GM10847 (cell line): Measurements from ENCODE around the gene KIF26B.

Source experiments
- POLR2A ChIP-seq: IDR thresholded peaks from 2 replicates; pipeline ENCODE4 v1.6.1; 2011; ENCODE audit not compliant: insufficient read length; ENCODE audit errors: extremely low read depth

KIF26B gene

DNA sequence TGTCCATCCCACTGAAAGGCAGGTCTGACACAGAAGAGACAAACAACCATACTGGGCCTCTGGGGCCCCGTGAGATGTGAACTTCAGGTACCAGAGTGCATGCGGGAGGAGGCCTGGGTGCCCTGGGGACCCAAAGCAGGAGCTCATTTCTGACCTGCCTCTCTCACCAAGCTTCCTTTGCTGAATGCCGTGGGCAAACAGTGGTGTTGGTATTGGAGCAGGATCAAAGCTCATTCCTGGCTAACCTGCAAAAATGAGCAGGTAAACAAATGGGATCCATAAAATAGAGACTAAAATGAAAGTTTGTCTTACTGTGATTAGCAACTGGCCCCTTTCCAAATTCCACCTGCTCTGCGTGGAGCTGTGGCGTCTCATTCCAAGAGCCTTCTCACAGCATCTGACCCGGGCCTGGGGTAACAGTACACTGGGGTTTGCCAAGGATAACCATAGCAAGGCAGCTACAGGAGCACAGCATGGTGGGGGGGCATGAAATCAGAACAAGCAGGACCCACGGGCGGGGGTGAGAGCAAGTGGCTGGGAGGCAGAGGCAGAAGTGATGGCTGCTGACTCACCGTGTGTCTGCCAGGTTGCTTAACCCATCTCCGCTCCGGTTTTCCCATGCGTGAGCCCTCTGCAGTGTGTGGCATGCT, 103.6 kb downstream of the KIF26B start:
- no peak for TF ChIP-seq POLR2A

DNA sequence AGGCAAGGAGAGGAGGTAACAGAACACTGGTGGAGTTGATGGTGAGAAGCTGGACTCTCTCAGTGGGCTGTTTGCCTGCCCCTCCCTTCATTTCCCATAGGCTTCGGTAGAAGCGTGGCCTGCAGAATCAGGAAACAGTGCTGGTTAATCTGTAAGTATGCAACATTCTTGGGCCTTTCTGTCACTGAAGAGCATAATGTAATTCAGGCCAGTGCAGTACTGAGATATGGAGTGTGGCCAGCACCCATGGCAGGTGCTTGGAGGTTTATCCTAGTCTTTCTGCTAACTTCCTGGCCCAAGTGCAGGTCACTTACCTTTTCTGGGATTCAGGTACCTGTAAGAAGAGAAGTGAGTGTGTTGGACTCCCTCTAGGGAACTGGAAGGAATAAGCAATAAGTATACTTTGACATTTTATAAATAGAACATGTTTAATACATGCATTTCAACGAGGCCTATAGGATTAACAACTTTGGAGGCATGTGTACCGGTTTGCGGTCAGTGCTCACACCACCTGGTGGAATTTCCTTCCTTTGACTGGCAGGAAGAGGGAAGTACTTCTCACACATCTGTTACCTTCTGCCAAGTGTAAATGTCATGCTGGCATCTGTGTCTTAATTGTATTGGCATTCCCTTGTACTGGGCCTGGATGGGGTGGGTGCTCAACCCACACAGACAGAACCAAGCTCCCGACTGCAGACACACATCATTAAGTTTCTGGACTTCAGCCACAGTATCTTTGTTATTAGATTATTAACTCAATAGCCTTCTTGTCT, 105.5 kb downstream of the KIF26B start:
- TF ChIP-seq POLR2A = no peak

DNA sequence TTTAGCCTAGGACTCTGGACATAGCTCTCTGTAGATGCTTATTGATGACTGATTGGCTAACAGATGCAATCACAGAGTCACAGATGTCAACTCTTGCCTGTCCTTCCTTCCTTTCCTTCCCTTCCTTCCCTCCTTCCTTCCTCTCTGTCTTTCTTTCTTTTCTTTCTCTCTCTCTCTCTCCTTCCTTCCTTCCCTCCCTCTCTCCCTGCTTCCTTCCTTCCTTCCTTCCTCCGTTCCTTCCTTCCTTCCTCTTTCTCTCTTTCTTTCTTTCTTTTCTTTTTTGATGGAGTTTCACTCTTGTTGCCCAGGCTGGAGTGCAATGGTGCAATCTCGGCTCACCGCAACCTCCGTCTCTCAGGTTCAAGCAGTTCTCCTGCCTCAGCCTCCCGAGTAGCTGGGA, 106.1 kb downstream of the KIF26B start:
- no peak for TF ChIP-seq POLR2A

DNA sequence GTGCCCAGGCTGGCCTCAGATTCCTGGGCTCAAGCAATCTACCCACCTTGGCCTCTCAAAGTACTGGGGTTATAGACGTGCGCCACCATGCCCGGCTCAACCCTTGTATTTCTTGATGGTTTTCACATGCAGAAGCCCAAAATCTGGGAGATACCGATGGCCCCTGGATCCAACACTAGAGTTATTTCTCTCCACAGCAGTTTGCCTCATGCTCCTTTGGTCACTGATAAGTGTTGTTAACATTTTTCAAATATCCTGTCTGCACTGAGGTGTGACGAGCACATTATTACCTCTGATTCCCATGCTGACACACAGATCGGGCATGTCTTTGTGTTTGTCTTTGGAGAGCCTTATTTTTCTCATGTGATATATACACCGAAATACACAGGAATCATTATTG, 107.0 kb downstream of the KIF26B start:
- no peak for TF ChIP-seq POLR2A

DNA sequence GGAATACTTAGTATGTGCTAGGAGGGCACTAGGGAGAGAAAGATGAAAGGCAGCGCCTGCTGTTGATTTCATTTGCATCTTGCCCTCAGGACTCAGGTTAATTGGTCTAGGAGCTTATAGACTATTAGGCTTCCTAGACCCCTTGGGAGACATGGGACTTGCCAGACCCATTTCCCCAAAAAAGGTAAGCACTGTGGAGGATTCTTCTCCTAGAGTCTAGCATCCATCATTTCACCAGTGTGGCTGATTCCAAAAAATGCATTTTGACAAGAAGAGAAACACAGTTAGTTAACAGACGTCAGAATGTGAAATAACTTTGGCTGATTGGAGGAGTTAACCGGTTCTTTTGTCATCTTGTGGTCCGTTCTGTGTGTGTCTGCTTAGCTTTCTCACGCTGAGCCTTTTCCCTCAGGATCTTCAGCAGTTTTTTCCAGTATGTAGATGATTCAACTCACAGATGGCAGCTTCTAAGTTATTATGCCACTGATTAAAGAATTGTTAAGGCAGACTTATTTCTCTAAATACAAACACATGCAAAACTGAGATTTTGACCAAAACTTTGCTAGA, 108.8 kb downstream of the KIF26B start:
- TF ChIP-seq POLR2A = no peak

DNA sequence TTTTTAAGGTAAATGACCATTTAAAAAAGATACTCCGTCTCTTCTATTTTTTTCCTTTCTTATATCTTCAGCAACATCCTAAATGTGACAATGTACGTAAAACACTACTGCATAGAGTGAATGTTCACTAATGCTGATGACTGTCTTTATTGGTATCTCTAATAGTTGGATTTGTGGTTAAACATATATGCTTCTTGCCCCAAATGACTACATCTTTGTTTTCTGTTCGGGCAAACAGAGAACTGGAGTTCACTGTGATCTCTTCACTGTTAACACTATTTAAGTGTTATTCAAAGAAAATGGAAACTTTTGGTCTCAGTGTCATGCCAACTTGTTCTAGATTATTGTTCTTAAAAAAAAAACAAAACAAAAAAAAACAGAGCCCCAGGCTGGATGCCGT, 109.4 kb downstream of the KIF26B start:
- TF ChIP-seq POLR2A = no peak

DNA sequence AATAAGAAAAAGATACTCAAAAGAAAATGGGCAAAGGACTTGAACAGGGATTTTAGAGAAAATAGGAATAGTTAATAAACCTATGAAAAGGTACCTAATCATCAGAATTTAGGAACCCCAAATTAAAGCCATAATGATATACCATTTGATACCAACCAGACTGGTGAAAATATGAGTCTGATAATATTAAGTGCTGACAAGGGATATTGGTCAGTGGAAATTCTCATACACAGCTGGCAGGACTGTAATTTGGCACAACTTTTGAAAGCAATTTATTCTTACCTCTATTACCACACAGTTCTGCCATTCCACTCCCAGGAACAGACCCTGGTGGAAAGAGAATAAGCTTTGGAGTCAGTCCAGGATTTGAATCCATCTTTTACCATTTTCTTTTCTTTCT, 111.3 kb downstream of the KIF26B start:
- no peak for TF ChIP-seq POLR2A

DNA sequence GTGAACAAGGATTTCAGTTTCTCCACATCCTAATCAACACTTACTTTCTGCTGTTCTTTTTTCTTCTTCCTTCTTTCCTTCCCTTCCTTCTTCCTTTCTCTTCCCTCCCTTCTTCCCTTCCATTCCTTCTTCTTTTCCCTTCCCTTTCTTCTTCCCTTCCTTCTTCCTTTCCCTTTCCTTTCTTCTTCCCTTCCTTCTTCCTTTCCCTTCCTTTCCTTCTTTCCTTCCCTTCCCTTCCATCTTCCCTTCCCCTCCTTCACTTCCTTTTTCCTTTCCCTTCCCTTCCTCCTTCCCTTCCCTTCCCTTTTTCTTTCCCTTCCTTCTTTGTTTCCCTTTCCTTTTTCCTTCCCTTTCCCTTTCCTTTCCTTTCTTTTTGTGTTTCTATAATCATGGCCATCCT, 115.3 kb downstream of the KIF26B start:
- no peak for TF ChIP-seq POLR2A

DNA sequence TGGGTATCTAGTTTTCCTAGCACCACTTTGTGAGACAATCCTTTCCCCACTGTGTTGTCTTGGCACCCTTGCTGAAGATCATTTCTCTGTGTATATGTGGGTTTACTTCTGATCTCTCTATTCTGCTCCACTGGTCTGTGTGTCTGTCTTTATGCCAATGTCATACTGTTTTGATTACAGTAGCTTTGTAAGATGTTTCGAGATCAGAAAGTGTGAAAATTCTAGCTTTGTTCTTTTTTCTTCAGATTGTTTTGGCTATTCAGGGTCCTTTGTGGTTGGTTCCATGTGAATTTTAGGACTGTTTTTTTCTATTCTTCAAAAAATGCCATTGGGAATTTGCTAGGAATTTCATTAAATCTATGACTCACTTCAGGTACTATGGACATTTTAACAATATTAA, 116.2 kb downstream of the KIF26B start:
- TF ChIP-seq POLR2A = no peak

DNA sequence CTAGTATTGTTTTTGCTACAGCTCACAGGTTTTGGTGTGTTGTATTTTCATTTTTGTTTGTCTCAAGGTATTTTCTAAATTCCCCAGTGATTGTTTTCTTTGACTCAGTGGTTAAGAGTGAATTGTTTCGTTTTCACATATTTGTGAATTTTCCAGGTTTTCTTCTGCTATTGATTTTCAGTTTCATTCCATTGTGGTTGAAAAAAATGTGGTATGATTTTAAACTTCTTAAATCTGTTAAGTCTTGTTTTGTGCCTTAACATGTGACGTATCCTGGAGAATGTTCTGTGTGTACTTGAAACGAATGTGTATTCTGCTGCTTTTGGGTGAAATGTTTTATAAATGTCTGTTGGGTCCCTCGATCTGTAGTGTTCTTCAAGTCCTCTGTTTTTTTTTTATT, 117.9 kb downstream of the KIF26B start:
- TF ChIP-seq POLR2A = no peak

DNA sequence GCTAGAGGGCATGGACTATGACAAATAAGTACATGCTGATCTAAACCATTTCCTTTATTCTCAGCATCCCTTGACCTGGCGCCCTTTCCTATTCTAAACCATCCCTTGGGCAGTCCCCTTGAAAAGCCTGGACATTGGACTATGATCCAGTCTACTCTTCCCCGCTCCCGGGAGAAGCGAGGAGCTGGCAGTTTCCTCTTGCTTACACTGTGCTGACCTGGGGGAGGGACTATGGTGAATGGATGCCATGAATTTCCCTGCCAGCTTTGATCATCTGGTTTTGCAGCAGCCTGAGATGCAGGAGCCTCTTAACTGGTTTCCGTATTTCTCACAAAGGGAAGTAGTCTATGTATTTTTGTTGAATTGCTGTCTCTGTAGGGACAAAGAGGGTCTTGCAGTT, 121.7 kb downstream of the KIF26B start:
- no peak for TF ChIP-seq POLR2A

DNA sequence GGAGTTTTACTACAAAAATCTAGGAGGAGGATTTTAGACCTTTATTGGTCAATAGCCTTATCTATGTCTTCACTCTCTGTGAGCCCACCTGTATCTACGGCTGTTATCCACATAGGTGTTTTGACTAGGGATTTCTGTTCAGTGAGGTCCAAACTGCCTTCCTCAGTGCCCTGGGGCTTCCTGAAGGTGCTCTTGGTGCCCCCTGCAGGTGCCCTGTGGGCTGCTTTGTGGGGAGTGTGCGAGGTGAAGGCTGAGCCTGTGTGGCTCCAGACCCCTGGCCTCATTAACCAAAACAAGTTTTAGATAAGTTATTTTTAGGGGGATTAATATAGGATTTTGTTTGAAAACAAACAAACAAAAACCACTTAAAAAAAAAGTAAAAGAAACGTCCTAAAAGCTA, 122.5 kb downstream of the KIF26B start:
- no peak for TF ChIP-seq POLR2A

DNA sequence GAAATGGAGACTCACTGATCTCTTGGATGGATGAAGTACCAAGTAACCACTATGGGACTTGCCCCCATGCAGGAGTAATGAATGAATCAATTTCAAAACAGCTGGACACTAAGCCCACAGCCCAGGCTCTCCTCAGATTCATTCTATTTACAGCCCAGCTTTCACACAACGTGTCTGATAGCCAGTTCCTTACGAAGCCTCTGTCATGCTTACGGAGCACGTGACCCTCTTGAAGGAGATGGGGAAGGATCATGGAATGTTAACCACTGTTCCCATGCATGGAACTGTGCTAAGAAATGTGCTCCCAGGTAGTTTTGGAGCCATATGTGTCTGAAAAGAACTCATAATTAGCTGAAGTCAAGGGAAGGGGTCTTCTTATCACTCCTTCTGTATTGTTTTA, 124.1 kb downstream of the KIF26B start:
- no peak for TF ChIP-seq POLR2A

DNA sequence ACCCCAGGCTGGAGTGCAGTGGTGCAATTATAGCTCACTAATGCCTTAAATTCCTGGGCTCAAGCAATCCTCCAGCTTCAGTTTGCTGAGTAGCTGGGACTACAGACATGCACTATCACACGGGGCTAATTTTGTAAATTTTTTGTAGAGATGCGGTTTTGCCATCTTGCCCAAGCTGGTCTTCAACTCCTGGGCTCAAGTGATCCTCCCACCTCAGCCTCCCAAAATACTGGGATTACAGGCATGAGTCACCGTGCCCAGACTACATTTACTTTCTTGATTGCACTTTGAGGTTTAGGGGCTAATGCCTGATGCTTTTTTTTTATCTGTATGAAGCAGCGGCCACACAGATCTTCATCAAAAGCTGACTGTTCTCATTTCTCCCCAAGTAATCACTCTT, 124.6 kb downstream of the KIF26B start:
- no peak for TF ChIP-seq POLR2A

DNA sequence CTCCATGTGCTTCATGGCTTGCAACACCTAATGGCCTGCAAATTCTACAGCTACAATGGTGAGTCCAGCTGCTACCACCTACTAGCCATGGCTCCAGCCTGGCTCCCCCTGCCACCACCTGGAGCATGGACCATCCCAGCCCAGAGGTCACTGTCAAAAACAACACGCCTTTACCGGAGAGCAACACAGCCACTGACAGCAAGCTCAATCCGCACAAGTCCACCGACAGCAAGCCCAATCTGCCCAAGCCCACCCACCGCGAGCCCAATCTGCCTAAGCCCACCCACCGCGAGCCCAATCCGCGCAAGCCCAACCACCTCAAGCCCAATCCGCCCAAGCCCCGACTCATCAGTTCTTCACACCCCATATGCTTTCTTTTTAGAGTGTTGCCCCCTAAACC, 128.2 kb downstream of the KIF26B start:
- TF ChIP-seq POLR2A = no peak

DNA sequence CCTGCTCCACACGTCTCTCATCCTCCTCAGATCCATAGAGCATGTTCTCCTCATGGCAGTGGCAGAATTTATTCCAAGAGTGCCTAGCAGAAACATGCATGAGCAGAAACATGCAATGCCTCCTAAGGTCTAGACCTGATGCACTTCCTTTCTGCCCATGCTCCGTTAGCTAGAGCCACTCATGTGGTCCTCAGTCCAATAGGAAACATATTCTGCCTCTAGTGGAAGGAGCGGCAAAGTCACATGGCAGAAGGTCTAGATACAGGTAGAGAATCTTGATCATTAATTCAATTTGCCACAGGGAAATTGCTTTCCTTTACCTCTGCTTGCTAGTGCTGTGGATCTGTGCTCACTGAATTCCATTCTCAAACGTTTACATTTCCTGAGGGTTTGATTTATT, 130.4 kb downstream of the KIF26B start:
- no peak for TF ChIP-seq POLR2A

DNA sequence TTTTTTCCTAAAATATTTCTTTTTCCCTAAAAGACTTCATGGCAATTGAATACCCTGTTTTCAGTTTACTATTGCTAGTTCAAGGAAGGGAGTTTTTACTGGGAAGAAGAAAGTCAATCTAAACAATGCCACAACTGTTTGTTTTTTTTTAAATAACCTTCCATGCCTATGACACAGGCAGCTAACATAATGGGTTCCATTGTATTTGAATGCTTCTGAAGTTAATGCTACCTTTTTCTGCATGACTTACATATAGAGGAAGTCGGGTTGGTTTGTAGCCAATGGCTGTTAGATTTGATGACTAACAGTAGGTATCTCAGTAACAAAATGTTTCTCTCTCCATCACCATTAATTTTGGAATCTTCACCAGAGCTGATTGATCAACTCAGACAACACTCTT, 134.0 kb downstream of the KIF26B start:
- no peak for TF ChIP-seq POLR2A

DNA sequence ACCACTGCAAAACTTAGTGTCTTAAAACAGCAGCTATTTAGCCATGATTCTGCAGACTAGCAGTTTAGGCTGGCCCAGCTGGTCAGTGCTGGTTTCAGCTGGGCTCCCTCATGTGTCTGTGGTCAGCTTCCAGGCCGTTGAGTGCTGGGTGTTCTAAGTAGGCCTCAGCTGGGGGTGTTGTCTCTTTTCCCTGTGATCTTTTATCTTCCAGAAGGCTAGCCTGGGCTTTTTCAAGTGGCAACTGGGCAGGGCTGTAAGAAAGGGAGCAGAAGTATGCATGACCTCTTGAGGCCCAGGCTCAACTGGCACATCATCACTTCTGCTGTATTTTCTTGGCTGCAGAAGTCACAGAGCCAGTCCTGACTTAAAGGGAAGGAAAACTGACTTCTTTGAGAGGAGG, 136.1 kb downstream of the KIF26B start:
- TF ChIP-seq POLR2A = no peak
